HEK293 (cell line): Measurements from ENCODE around the gene ZCCHC10.
A peak's percentile ranks its signal among the peaks of the same experiment; 100 is the strongest.

Experiments
- CTCF ChIA-PET: fragments of 350-600 bp; formaldehyde crosslinking; extraction: SDS; loops from one replicate; lab custom pipeline; 2021; ENCODE audit warnings: antibody characterized with exemption; lab: Yijun Ruan, JAX
- POLR2A ChIA-PET: fragments of 300-600 bp; formaldehyde crosslinking; extraction: SDS; loops from one replicate; lab custom pipeline; 2020; ENCODE audit warnings: antibody characterized with exemption, inconsistent platforms; lab: Yijun Ruan, JAX
- H3K27ac ChIP-seq: fragments of 200-500 bp; sonication (Bioruptor generic); 2 replicates; pipeline ENCODE4 v1.5.1; 2014; ENCODE audit warnings: low read depth, low read length, control low read depth, inconsistent platforms; ENCODE audit errors: extremely low read depth
- H3K36me3 ChIP-seq, 2 experiments: fragments of 200-500 bp in 1 of 2; sonication (Bioruptor generic) in 1 of 2; 1 replicate in 1 of 2; 2 replicates in 1 of 2; pipeline ENCODE4 v1.5.1; 2014 to 2017; ENCODE audit warnings: inconsistent platforms in 2 of 2, low read length in 2 of 2; ENCODE audit not compliant: control insufficient read depth in 2 of 2, insufficient read depth in 1 of 2
- H3K4me1 ChIP-seq: fragments of 200-500 bp; sonication (Bioruptor generic); 2 replicates; pipeline ENCODE4 v1.5.1; 2014; ENCODE audit warnings: mild to moderate bottlenecking, low read length, inconsistent platforms; ENCODE audit not compliant: control insufficient read depth, insufficient read depth
- H3K4me3 ChIP-seq: 2 replicates; pipeline ENCODE4 v1.5.1; 2011; ENCODE audit warnings: low read depth, mild to moderate bottlenecking, control low read depth, low read length, moderate library complexity
- H3K9me3 ChIP-seq: fragments of 200-500 bp; sonication (Bioruptor generic); 2 replicates; pipeline ENCODE4 v1.5.1; 2014; ENCODE audit warnings: low read depth, low read length, inconsistent platforms; ENCODE audit not compliant: control insufficient read depth, insufficient read depth
- BCL11B ChIP-seq: fragments of 450-650 bp; formaldehyde crosslinking; IDR thresholded peaks from 2 replicates; pipeline ENCODE4 v1.5.1; 2016; ENCODE audit warnings: low read depth, missing biosample characterization, missing genetic modification characterization
- GFI1B ChIP-seq: fragments of 450-650 bp; formaldehyde crosslinking; IDR thresholded peaks from 2 replicates; pipeline ENCODE4 v1.5.1; 2016; ENCODE audit warnings: missing biosample characterization, missing genetic modification characterization
- MYNN ChIP-seq: fragments of 450-650 bp; formaldehyde crosslinking; IDR thresholded peaks from 2 replicates; pipeline ENCODE4 v1.5.1; 2016; ENCODE audit warnings: missing biosample characterization, missing genetic modification characterization, borderline replicate concordance
- OVOL3 ChIP-seq: fragments of 450-650 bp; formaldehyde crosslinking; IDR thresholded peaks from 2 replicates; pipeline ENCODE4 v1.5.1; 2016; ENCODE audit warnings: missing biosample characterization, missing genetic modification characterization
- PRDM1 ChIP-seq: fragments of 450-650 bp; formaldehyde crosslinking; IDR thresholded peaks from 2 replicates; pipeline ENCODE4; 2016; ENCODE audit warnings: missing biosample characterization, missing genetic modification characterization
- WT1 ChIP-seq: fragments of 450-650 bp; formaldehyde crosslinking; IDR thresholded peaks from 2 replicates; pipeline ENCODE4 v1.5.1; 2016; ENCODE audit warnings: missing biosample characterization, missing genetic modification characterization
- ZBTB7A ChIP-seq: fragments of 450-650 bp; formaldehyde crosslinking; IDR thresholded peaks from 2 replicates; pipeline ENCODE4 v1.5.1; 2016; ENCODE audit warnings: low read depth, missing biosample characterization, missing genetic modification characterization
- ZNF132 ChIP-seq: fragments of 450-650 bp; formaldehyde crosslinking; IDR thresholded peaks from 2 replicates; pipeline ENCODE4 v1.5.1; 2017; ENCODE audit warnings: missing biosample characterization, missing genetic modification characterization, borderline replicate concordance
- ZNF133 ChIP-seq: fragments of 450-650 bp; formaldehyde crosslinking; IDR thresholded peaks from 2 replicates; pipeline ENCODE4 v1.5.1; 2016; ENCODE audit warnings: missing biosample characterization, missing genetic modification characterization
- ZNF37A ChIP-seq: fragments of 450-650 bp; IDR thresholded peaks from 2 replicates; pipeline ENCODE4 v1.5.1; 2018; ENCODE audit warnings: missing biosample characterization, missing genetic modification characterization
- ZNF426 ChIP-seq: fragments of 450-650 bp; formaldehyde crosslinking; IDR thresholded peaks from 2 replicates; pipeline ENCODE4 v1.5.1; 2017; ENCODE audit warnings: missing biosample characterization, missing genetic modification characterization, mild to moderate bottlenecking, inconsistent platforms, moderate library complexity
- ZNF48 ChIP-seq: fragments of 450-650 bp; formaldehyde crosslinking; IDR thresholded peaks from 2 replicates; pipeline ENCODE4 v1.5.1; 2016; ENCODE audit warnings: missing biosample characterization, missing genetic modification characterization
- ZNF510 ChIP-seq: fragments of 450-650 bp; formaldehyde crosslinking; IDR thresholded peaks from 2 replicates; pipeline ENCODE4 v1.5.1; 2018; ENCODE audit warnings: mild to moderate bottlenecking, missing genetic modification characterization, missing biosample characterization; ENCODE audit not compliant: insufficient replicate concordance
- ZNF514 ChIP-seq: fragments of 450-650 bp; formaldehyde crosslinking; IDR thresholded peaks from 2 replicates; pipeline ENCODE4 v1.5.1; 2016; ENCODE audit warnings: missing biosample characterization, missing genetic modification characterization
- ZNF571 ChIP-seq: fragments of 450-650 bp; formaldehyde crosslinking; IDR thresholded peaks from 2 replicates; pipeline ENCODE4 v1.5.0; 2017; ENCODE audit warnings: missing biosample characterization, missing genetic modification characterization
- ZNF585B ChIP-seq: fragments of 450-650 bp; formaldehyde crosslinking; IDR thresholded peaks from 2 replicates; pipeline ENCODE4 v1.5.1; 2016; ENCODE audit warnings: missing biosample characterization, missing genetic modification characterization
- ZNF629 ChIP-seq: fragments of 450-650 bp; formaldehyde crosslinking; IDR thresholded peaks from 2 replicates; pipeline ENCODE4 v1.5.1; 2017; ENCODE audit warnings: missing biosample characterization, missing genetic modification characterization
- ZNF776 ChIP-seq: fragments of 450-650 bp; formaldehyde crosslinking; IDR thresholded peaks from 2 replicates; pipeline ENCODE4 v1.5.0; 2017; ENCODE audit warnings: missing biosample characterization, missing genetic modification characterization, borderline replicate concordance
- TF ChIP-seq, protein P1 (sequence below): fragments of 450-650 bp; formaldehyde crosslinking; IDR thresholded peaks from 2 replicates; pipeline ENCODE4 v1.5.1; 2016; ENCODE audit warnings: missing biosample characterization, missing genetic modification characterization, borderline replicate concordance
- TF ChIP-seq, protein P2 (sequence below): fragments of 450-650 bp; formaldehyde crosslinking; IDR thresholded peaks from 2 replicates; pipeline ENCODE4 v1.5.1; 2016; ENCODE audit warnings: missing biosample characterization, missing genetic modification characterization

Gene ZCCHC10

DNA sequence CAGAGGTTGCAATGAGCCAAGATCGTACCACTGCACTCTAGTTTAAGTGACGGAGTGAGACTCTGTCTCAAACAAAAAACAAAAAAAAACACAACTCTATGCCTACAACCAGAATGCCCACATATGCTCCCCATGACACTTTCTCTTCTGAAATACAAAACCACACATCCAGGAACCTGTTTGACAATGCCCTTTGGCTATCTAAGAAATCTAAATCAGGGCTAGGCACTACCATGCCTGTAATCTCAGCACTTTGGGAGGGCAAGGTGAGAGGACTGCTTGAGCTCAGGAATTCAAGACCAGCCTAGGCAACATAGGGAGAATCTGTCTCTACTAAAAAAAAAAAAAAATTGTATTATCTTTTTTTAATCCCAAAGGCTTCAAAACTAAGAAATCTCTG, 73.5 kb downstream of the ZCCHC10 start:
- CTCF ChIA-PET: interaction anchor here (0.7 kb wide), 1 partner anchor 48 kb away, joined by 4 read pairs; no protein-coding TSS in a partner anchor
- no peak overlapping the region for H3K27ac ChIP-seq
- H3K4me1 ChIP-seq: peaks cover 5% of the 10 kb centered on the region; the same call in 1 of the 2 replicates
- no peak for TF ChIP-seq ZNF629 (tag by site-specific recombination)
- no peak for TF ChIP-seq ZNF585B (tag by site-specific recombination)
- no peak for TF ChIP-seq WT1 (tag by site-specific recombination)
- TF ChIP-seq ZNF133: no peak
- no peak for TF ChIP-seq MYNN
- no peak for TF ChIP-seq ZNF571 (tag by site-specific recombination)
- no peak for TF ChIP-seq ZNF426 (tag by site-specific recombination)
- TF ChIP-seq ZNF514 (tag by site-specific recombination): no peak
- TF ChIP-seq ZNF132: no peak
- no peaks in the 10 kb centered on the region for H3K9me3 ChIP-seq
- POLR2A ChIA-PET: no interaction called here
- peaks cover 8 to 25% of the 10 kb centered on the region in 2 experiments; a peak in 2 of 3 replicates for H3K36me3 ChIP-seq
- H3K4me3 ChIP-seq: no peak overlapping the region

DNA sequence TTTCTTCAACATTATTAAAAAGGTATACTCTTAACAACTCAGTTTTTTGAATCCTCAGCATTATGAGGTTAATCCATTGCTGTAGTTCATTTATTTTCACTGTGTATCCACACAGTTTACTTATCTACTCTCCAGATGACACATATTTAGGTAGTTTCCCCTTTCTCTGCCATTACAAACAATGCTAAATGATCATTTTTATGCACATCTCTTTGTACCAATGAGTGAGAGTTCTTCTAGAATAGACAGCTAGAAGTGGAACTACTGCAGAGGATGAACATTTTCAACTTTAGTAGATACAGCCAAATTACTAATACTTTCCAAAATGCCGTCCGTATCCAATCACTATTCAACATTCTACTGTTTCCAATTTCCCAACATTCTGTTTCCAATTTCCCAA, 74.5 kb downstream of the ZCCHC10 start:
- CTCF ChIA-PET: no interaction called here
- H3K4me1 ChIP-seq: peaks cover 5% of the 10 kb centered on the region; the same call in 1 of the 2 replicates
- 0 out of 2 replicates have a peak, but pooled peaks have one; percentile 23 for TF ChIP-seq PRDM1 (tag by site-specific recombination)
- TF ChIP-seq ZBTB7A (tag by site-specific recombination): no peak
- no peak for TF ChIP-seq ZNF37A
- TF ChIP-seq, protein P1, sequence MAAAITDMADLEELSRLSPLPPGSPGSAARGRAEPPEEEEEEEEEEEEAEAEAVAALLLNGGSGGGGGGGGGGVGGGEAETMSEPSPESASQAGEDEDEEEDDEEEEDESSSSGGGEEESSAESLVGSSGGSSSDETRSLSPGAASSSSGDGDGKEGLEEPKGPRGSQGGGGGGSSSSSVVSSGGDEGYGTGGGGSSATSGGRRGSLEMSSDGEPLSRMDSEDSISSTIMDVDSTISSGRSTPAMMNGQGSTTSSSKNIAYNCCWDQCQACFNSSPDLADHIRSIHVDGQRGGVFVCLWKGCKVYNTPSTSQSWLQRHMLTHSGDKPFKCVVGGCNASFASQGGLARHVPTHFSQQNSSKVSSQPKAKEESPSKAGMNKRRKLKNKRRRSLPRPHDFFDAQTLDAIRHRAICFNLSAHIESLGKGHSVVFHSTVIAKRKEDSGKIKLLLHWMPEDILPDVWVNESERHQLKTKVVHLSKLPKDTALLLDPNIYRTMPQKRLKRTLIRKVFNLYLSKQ (tag by site-specific recombination): no peak
- TF ChIP-seq ZNF48 (tag by site-specific recombination): no peak
- no peak for TF ChIP-seq OVOL3 (tag by site-specific recombination)
- TF ChIP-seq, all 188 proteins: peak for 1
- Histone ChIP-seq H3K4me3 (no peak overlapping the region), H3K36me3 (peaks cover 8 to 25% of the 10 kb centered on the region in 2 experiments; a peak in 2 of 3 replicates), H3K9me3 (no peaks in the 10 kb centered on the region), H3K27ac (no peak overlapping the region)
- POLR2A ChIA-PET: no interaction called here

DNA sequence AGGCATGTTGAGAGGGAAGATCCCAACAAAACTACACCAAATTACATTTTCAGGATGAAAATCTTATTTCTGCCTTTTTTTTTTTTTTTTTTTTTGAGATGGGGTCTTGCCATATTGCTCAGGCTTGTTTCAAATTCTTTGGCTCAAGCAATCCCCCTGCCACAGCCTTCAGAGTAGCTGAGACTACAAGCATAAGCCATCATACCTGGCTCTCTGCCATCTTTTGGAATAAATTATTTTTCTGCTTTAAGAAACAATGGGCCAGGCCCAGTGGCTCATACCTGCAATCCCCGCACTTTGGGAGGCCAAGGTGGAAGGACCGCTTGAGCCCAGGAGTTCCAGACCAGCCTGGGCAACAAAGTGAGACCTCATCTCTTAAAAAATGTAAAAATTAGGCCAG, 77.2 kb downstream of the ZCCHC10 start:
- no peak for TF ChIP-seq ZNF776 (tag by site-specific recombination)
- TF ChIP-seq BCL11B (tag by site-specific recombination): no peak
- no peak for TF ChIP-seq OVOL3 (tag by site-specific recombination)
- TF ChIP-seq ZNF510: no peak
- no peak for TF ChIP-seq GFI1B (tag by site-specific recombination)
- TF ChIP-seq, protein P2, sequence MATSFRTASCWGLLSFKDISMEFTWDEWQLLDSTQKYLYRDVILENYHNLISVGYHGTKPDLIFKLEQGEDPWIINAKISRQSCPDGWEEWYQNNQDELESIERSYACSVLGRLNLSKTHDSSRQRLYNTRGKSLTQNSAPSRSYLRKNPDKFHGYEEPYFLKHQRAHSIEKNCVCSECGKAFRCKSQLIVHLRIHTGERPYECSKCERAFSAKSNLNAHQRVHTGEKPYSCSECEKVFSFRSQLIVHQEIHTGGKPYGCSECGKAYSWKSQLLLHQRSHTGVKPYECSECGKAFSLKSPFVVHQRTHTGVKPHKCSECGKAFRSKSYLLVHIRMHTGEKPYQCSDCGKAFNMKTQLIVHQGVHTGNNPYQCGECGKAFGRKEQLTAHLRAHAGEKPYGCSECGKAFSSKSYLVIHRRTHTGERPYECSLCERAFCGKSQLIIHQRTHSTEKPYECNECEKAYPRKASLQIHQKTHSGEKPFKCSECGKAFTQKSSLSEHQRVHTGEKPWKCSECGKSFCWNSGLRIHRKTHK: no peak
- ChIA-PET POLR2A (no interaction called here), CTCF (no interaction called here)
- no peak overlapping the region for H3K4me3 ChIP-seq
- H3K9me3 ChIP-seq: no peaks in the 10 kb centered on the region
- peaks cover 9 to 21% of the 10 kb centered on the region in 2 experiments; a peak in 2 of 3 replicates for H3K36me3 ChIP-seq
- H3K27ac ChIP-seq: no peak overlapping the region
- H3K4me1 ChIP-seq: peaks cover 3% of the 10 kb centered on the region; the same call in 1 of the 2 replicates
